RPMI8226 (cell line): ENCODE results near the gene RASAL2.
A peak's percentile ranks its signal among the peaks of the same experiment; 100 is the strongest.
"Not testable (repeated sequence)": the region's sequence is repeated elsewhere in the genome, so short reads cannot be mapped to it uniquely, and the experiment has no call there.

Experiments used
- DNase-seq: peaks from one replicate; pipeline ENCODE4 v3.0.0-alpha.2; 2015

RASAL2 gene

DNA sequence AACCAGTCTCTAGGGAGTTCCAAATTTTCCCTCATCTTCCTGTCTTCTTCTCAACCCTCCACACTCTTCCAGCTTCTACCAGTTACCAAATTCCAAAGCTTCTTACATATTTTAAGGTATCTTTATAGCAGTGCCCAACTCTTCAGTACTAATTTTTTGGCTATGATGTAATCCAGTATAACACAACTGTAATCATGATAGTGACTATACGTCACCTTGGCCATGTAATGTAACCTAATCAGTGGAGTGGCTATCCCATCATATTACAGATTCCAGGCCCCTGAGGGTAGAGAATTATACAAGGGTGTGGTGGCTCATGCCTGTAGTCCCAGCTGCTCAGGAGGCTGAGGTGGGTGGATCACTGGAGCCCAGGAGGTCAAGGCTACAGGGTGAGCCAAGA, 259.6 kb downstream of the RASAL2 start:
- no peak for DNase-seq

GRCh38 chr1:178354816-178355215, 260.9 kb downstream of the RASAL2 start:
- DNase-seq, result no peak

- DNase-seq, result no peak
These were observed 262.4 kb downstream of the RASAL2 start for GRCh38 chr1:178356299-178356698.

- DNase-seq, result no peak
These were observed 264.6 kb downstream of the RASAL2 start for GRCh38 chr1:178358456-178358855.

DNA sequence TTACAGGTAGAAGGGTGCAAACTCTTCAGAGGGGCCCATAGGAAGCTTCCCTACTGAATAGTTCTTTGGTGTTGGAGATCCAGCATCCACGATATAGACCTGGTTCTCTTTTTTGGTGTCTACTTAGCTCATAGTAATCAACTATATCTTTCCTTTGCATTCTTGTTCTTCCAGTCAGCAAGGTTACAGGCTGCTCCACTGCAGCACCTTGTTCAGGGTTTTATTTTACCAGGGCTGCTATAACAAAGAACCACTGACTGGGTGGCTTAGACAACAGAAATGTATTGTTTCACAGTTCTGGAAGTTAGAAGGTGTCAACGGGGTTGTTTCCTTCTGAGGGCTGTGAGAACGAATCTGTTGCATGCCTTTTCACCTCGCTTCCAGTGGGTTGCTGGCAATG, 266.5 kb downstream of the RASAL2 start:
- no peak for DNase-seq

DNA sequence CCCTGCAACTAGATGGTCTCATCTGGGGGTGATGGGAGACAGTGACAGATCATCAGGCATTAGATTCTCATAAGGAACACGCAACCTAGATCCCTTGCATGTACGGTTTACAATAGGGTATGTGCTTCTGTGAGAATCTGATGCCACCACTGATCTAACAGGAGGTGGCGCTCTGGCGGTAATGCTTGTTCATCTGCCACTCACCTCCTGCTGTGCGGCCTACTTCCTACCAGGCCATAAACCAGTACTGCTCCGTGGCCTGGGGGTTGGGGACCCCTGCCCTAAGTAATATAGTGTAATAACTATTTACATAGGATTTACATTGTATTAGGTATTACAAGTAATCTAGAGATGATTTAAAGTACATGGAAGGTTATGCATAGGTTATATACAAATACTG, 267.9 kb downstream of the RASAL2 start:
- peak; percentile 28 for DNase-seq

DNA sequence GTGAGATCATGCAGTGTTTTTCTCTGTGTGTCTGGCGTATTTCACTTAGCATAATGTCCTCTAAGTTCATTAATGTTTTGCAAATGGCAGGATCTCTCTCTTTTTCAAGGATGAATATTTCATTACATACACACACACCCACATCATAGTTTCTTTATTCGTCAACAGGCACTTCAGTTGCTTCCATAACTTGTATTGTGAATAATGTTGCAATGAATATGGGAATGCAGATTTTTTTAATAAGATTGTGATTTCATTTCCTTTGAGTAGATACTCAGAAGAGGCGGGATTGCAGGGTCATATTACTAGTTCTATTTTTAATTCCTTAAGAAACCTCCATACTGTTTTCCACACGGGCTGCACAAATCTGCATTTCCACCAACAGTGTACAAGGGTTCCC, 268.8 kb downstream of the RASAL2 start:
- DNase-seq, result no peak

GRCh38 chr1:178364782-178365181, 270.9 kb downstream of the RASAL2 start:
- no peak for DNase-seq

DNA sequence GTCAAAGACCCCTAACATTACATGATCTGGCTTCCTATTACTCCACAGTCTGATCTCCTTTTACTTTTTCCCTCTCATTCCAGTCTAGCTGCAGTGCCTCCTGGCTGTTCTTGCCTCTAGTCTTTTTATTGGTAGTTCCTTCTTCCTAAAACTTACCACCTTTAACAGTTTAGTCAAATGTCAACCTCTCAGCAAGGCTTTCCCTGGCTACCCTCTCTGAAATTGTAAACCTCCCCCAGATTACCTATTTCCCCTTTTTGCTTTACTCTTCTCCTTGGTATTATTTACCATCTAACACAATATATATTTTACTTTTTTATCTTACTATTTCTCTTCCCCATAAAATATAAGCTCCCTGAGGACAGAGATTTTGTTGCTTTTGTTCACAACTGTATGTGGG, 273.2 kb downstream of the RASAL2 start:
- no peak for DNase-seq

DNA sequence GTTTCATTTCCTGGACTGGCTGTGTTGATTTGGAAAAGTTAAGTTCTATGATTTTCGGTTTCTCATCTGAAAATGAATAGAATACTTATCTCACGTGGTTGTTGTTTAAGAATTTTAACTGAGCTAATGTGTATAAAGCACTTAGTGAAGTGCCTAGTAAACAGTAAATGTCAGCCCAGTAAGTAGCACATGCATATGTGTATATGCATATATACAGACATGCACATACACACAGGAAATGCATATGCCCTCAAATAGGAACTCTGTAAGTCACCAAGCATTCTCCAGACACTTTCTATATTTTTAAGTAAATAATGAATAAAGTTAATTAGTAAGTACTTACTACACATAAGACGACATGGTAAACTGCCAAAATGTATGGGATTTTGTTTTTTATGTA, 274.3 kb downstream of the RASAL2 start:
- DNase-seq, result no peak

DNA sequence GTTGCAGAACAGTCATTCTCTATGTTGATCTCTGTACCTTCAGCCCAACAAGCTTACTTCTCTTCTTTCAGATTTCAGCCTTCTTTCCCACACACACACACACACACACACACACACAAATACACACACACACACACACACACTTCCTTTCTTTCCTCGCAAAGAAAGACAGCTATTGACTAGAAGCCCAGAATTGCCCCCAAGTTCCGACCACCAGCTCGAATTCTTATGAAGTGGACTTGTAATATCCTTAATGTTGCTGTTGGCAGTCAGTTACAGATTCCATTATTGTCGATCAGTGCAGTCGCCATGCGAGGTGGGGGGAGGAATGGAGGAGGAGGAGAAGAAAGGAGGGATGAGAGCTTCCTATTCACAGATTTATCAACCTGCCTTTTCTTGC, 277.3 kb downstream of the RASAL2 start:
- no peak for DNase-seq

DNA sequence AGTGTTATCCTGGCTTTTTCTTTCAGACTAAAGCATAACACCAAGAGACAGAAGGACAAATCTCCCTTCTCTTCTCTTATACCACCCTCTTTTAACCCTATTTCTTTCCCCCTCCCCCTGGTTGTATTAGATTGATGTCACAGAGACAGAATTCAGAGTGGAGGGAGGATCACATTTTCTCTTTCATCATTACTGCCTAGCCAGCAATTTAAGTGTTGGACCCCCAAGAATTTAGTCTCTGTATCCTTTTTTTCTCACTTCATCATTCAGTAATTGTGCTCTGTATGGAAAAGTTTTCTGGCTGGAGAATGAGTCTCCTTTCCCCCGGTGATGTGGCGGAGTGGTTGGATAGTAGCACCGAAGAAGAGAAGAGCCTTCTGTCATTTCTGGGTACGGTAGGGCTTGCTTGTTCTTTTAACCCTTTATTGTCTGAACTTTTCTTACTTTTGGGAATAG, 278.1 kb downstream of the RASAL2 start:
- no peak for DNase-seq

GRCh38 chr1:178374016-178374415, 280.1 kb downstream of the RASAL2 start:
- DNase-seq, result no peak

DNA sequence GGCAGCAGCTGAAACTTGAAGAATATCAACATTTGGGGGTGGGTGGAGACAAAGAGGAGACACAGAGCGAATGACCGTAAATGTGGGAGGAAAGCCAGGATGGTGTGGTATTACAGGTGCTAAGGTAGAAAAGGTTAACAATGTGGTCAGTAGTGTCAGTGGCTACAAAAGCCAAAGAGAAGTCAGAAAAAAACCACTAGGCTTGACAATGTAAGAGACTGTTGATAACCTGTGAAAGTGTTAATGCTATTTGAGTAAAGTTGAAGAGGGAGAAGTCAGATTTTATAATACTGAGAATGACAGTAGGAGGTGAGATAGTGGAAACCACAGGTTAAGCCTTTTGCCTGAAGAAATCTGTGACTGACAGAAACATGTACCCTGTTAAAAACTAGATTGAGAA, 282.1 kb downstream of the RASAL2 start:
- DNase-seq, result no peak

DNA sequence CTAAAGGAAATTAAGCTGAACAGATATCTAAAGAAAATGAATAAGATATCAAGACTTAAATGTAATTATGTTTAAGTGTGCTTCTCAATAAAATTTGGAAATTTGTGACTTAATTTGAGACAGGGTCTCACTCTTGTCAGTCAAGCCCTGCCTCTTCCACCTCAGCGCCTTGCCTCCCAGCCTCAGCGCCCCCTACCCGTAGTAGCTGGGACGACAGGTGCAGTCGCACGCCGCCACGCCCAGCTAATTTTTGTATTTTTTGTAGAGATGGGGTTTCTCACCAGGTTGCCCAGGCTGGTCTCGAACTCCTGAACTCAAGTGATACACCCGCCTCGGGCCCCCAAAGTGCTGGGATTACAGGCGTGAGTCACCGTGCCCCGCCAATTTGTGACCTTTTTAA, 285.9 kb downstream of the RASAL2 start:
- DNase-seq, result no peak

GRCh38 chr1:178382372-178382771, 288.5 kb downstream of the RASAL2 start:
- DNase-seq, result no peak

DNA sequence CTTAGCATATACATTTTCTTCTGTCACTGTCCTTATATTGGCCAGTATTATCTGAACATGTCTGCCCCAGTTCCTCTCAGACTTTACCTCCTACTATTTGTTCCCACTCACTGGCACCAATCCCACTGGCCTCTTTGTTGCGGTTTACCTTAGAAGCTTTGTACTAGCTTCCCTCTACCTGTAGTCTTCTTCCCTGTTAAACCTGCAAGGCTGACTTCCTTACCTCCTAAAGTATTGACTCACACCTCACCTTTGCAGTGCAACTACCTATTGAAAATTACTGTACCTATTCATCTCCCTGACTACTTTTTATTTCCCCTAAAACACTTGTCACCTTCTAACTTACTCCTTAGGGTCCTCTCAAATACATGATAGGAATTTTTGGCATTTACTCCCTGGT, 291.8 kb downstream of the RASAL2 start:
- DNase-seq, result no peak

DNA sequence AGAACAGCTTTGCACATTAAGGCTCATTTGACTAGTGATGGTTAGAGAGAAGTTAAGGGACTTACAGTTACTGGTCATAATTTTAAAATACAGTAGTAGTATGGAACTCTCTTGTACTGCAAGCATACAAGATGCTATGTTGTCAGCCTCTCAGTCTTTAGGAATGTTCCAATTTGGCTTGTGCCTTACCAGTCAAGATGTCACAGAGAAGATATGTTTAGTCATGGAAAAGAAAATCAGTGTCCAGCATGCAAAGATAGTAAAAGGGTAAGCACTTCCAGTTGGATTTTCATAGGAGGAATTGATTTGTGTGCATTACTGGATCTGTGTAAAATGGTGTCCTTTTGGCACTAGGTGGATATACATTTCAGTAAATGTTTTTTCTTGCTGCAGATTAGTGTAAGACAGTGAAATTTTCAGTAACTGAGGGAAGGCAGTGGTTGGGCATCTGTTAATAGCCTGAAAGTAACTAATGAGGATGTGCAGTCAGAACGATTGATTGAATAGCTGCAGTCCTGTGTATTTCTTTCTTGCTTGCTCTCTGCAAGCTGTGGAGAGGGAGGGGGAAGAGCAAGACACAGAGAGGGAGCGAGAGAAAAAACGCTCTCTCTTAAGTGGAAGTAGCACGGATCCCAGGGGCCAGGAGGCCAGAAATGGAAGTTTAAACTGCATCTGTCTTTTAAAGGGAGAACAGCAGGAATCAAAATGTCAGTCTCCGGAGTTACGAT, 294.7 kb downstream of the RASAL2 start:
- DNase-seq, result no peak

DNA sequence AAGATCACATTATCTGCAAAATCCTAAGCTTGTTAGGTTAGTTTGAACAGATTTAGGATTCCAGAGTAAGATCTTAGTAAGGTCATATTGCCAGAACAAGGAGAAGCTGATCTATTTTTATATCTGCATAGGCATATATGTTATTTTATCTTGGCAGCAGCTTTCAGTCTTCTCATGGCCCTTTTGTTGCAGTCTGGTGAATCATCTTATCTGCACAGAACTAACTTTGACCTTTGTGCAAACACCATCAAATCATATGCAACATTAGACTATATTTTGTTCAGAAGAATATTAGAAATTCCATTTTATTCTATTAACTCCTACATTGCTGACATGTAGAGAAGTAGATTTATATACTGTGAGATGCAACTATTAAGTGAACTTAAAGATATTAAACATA, 295.5 kb downstream of the RASAL2 start:
- no peak for DNase-seq

GRCh38 chr1:178390280-178390679, 296.4 kb downstream of the RASAL2 start:
- not testable (repeated sequence) for DNase-seq

DNA sequence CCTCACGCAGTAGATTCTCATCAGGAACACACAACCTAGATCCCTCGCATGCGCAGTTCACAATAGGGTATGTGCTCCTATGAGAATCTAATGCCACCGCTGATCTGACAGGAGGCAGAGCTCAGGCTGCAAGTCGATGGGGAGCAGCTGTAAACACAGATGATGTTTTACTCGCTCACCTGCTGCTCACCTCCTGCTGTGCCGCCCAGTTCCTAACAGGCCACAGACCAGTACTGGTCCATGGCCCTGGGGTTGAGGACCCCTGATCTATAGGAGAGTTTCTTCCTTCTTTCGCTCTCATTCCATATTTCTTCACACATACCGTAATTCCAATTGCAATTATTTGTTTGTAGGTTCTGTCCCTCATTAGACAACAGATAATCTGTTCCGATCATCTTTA, 299.5 kb downstream of the RASAL2 start:
- no peak for DNase-seq

DNA sequence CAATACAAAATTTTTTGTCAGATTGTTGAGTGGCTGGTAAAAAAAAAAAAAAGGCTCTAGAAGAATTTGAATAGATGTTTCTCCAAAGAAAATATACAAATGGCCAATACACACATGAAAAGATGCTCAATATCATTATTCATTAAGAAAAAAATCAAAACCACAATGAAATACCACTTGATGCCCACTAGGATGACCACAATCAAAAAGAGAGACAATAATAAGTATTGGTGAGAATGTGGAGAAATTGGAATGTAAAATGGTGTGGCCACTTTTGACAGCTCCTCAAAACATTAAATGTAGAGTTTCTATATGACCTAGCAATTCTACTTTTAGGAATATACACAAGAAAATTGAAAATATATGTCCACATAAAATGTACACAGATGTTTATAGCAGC, 302.9 kb downstream of the RASAL2 start:
- DNase-seq, result no peak

DNA sequence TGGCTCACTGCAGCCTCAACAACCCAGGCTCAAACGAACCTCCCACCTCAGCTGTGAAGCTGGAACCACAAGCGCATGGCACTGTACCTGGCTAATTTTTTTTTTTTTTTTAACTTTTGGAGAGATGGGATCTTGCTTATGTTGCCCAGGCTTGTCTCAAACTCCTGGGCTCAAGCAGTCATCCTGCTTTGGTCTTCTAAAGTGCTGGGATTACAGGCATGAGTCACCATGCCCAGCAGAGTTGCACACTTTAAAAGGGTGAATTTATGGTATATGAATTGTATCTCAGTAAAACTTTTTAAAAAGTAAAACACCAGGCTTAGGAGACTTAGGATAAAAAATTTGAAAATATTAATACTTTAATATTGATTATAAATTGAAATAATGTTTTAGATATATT, 303.8 kb downstream of the RASAL2 start:
- no peak for DNase-seq

GRCh38 chr1:178399177-178399728, 305.3 kb downstream of the RASAL2 start:
- no peak for DNase-seq

DNA sequence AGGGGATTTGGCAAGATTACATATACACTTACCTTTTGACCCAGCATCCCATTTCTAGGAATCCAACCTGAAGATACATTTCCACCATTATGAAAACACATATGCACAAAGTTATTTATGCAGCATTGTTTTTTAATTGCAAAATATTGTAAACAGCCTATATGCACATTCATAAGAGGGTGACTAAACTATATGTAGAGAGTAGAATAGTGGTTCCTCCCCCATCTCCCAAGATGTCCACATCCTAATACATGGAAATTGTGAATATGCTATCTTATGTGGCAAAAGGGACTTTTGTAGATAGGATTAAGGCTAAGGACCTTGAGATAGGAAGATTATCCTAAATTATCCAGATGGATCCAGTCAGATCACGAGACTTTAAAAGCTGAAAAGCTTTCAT, 311.2 kb downstream of the RASAL2 start:
- DNase-seq, result no peak
